ENCODE results near the gene GTF2H4. TPM values are rescaled to one million over a fixed set of nuclear protein-coding genes. Genes with fewer than 3 reads are reported as not detected.

The GTF2H4 gene
- total RNA-seq, 2 experiments from 2014 or later, result 30.5 to 48.7 TPM

DNA sequence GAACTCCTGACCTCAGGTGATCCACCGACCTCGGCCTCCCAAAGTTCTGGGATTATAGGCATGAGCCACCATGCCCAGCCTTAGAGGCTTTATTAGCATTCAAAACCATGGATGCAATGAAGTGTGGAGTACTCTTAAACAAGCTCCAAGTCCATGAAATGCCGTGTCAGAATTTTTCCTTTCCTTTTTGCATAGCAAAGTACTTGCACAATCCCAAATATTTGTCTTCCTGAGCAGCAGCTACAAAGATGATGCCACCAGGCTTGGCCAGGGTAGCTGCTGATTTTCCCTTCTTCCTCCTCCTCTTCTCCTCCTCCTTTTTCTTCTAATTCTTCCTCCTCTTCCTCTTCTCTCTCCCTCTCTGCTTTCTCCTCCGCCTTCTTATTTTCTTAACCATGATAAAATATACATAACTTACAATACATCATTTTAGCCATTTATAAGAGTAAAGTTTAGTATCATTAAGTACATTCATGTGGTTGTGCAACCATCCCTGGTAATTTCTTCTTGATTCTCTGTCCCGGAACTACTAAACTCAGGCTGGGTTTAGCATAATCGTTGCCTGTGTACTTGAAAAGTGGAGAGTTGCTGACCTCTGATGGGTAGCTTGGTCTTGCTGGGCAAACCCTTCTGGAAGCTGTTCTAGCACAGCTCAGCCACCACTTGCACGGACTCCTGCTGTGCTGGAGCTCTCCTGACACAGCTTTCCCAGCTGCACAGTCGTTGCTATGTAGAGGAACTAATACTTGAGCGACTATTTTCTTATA is 53.1 kb downstream of the GTF2H4 start:
- Histone ChIP-seq H3K27ac (ENCODE audit: low read depth, low read length, poor library complexity, severe bottlenecking) (no peak overlapping the region), H3K9me2 (ENCODE audit: insufficient read depth, low read length) (no peaks in the 10 kb centered on the region), H3K36me3 (ENCODE audit: insufficient read depth, low read length) (no peaks in the 10 kb centered on the region), H4K20me1 (ENCODE audit: insufficient read depth, low read length) (no peaks in the 10 kb centered on the region), H3K79me2 (ENCODE audit: insufficient read depth, low read depth, low read length) (no peaks in the 10 kb centered on the region), H3K4me2 (ENCODE audit: low read length) (no peak overlapping the region), H2AFZ (ENCODE audit: low read length) (no peak overlapping the region), H3K9me3 (ENCODE audit: low read length) (no peaks in the 10 kb centered on the region), H3K4me3 (ENCODE audit: low read depth, low read length, poor library complexity, severe bottlenecking) (no peak overlapping the region), H3K4me1 (ENCODE audit: insufficient read depth, low read length, poor library complexity, severe bottlenecking) (no peaks in the 10 kb centered on the region)
- no TSS peak for BruUV-seq (replicated peaks)
- POLR2A ChIA-PET, result interaction anchor here (0.5 to 0.6 kb wide), 2 partner anchors 177 to 412 kb away, joined by 3 to 5 read pairs; no protein-coding TSS in a partner anchor
- CTCF ChIA-PET (ENCODE audit: unreplicated experiment), result no interaction called here
- DNase-seq (ENCODE audit: low spot score), result no peak
- intact Hi-C loops (cut with micrococcal nuclease; ENCODE audit: unreplicated experiment), result no loop called here
- TF ChIP-seq EZH2phosphoT487 (IDR thresholded peaks at IDR 0.05; ENCODE audit: borderline replicate concordance, low read depth, low read length), result no peak
- TF ChIP-seq, protein P1, sequence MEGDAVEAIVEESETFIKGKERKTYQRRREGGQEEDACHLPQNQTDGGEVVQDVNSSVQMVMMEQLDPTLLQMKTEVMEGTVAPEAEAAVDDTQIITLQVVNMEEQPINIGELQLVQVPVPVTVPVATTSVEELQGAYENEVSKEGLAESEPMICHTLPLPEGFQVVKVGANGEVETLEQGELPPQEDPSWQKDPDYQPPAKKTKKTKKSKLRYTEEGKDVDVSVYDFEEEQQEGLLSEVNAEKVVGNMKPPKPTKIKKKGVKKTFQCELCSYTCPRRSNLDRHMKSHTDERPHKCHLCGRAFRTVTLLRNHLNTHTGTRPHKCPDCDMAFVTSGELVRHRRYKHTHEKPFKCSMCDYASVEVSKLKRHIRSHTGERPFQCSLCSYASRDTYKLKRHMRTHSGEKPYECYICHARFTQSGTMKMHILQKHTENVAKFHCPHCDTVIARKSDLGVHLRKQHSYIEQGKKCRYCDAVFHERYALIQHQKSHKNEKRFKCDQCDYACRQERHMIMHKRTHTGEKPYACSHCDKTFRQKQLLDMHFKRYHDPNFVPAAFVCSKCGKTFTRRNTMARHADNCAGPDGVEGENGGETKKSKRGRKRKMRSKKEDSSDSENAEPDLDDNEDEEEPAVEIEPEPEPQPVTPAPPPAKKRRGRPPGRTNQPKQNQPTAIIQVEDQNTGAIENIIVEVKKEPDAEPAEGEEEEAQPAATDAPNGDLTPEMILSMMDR (conservative IDR thresholded peaks at IDR 0.05; ENCODE audit: low read length), result no peak

DNA sequence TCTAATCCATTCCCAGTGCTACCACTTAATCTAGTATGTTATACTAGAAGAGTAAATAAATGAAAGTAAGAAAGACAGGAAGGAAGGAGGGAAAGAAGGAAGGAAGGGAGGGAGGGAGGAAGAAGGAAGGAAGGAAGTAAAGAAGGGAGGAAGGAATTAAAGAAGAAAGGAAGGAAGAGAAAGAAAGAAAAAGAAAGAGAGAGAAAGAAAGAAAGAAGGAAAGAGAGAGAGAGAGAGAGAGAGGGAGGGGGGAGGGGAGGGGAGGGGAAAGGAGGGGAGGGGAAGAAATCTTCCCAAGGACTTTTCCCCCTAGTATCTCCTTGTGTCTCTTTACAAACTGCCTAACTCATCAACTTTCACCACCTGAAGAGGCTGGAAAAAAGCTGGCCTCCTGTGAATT is 54.7 kb downstream of the GTF2H4 start:
- H3K36me3 ChIP-seq (ENCODE audit: insufficient read depth, low read length), result no peaks in the 10 kb centered on the region
- TF ChIP-seq, protein P1 (conservative IDR thresholded peaks at IDR 0.05; ENCODE audit: low read length), result no peak
- TF ChIP-seq EZH2phosphoT487 (IDR thresholded peaks at IDR 0.05; ENCODE audit: borderline replicate concordance, low read depth, low read length), result no peak
- H4K20me1 ChIP-seq (ENCODE audit: insufficient read depth, low read length), result no peaks in the 10 kb centered on the region
- intact Hi-C loops (cut with micrococcal nuclease; ENCODE audit: unreplicated experiment), result no loop called here
- CTCF ChIA-PET (ENCODE audit: unreplicated experiment), result no interaction called here
- no peak overlapping the region for H3K27ac ChIP-seq (ENCODE audit: low read depth, low read length, poor library complexity, severe bottlenecking)
- no peaks in the 10 kb centered on the region for H3K4me1 ChIP-seq (ENCODE audit: insufficient read depth, low read length, poor library complexity, severe bottlenecking)
- no peak overlapping the region for H2AFZ ChIP-seq (ENCODE audit: low read length)
- POLR2A ChIA-PET, result no interaction called here
- H3K79me2 ChIP-seq (ENCODE audit: insufficient read depth, low read depth, low read length), result no peaks in the 10 kb centered on the region
- no peaks in the 10 kb centered on the region for H3K9me3 ChIP-seq (ENCODE audit: low read length)
- BruUV-seq (replicated peaks), result no TSS peak
- H3K4me3 ChIP-seq (ENCODE audit: low read depth, low read length, poor library complexity, severe bottlenecking), result no peak overlapping the region
- no peaks in the 10 kb centered on the region for H3K9me2 ChIP-seq (ENCODE audit: insufficient read depth, low read length)
- DNase-seq (ENCODE audit: low spot score), result no peak
- no peak overlapping the region for H3K4me2 ChIP-seq (ENCODE audit: low read length)

- H3K36me3 ChIP-seq (ENCODE audit: insufficient read depth, low read length), result no peaks in the 10 kb centered on the region
- H3K4me3 ChIP-seq (ENCODE audit: low read depth, low read length, poor library complexity, severe bottlenecking), result no peak overlapping the region
- no peak for DNase-seq (ENCODE audit: low spot score)
- H3K9me2 ChIP-seq (ENCODE audit: insufficient read depth, low read length), result no peaks in the 10 kb centered on the region
- no peaks in the 10 kb centered on the region for H3K9me3 ChIP-seq (ENCODE audit: low read length)
- H3K27ac ChIP-seq (ENCODE audit: low read depth, low read length, poor library complexity, severe bottlenecking), result no peak overlapping the region
- no peaks in the 10 kb centered on the region for H4K20me1 ChIP-seq (ENCODE audit: insufficient read depth, low read length)
- ChIA-PET POLR2A (interaction anchor here (0.7 kb wide), 1 partner anchor 80 kb away, joined by 3 read pairs; no protein-coding TSS in a partner anchor), CTCF (ENCODE audit: unreplicated experiment) (no interaction called here)
- no peak for TF ChIP-seq EZH2phosphoT487 (IDR thresholded peaks at IDR 0.05; ENCODE audit: borderline replicate concordance, low read depth, low read length)
- TF ChIP-seq, protein P1 (conservative IDR thresholded peaks at IDR 0.05; ENCODE audit: low read length), result no peak
- H3K4me1 ChIP-seq (ENCODE audit: insufficient read depth, low read length, poor library complexity, severe bottlenecking), result no peaks in the 10 kb centered on the region
- H3K4me2 ChIP-seq (ENCODE audit: low read length), result no peak overlapping the region
- BruUV-seq (replicated peaks), result no TSS peak
- no peaks in the 10 kb centered on the region for H3K79me2 ChIP-seq (ENCODE audit: insufficient read depth, low read depth, low read length)
- intact Hi-C loops (cut with micrococcal nuclease; ENCODE audit: unreplicated experiment), result no loop called here
- no peak overlapping the region for H2AFZ ChIP-seq (ENCODE audit: low read length)
These were observed 55.6 kb downstream of the GTF2H4 start for GRCh38 chr6:30963641-30964040.
